HepG2 (cell line): Measurements from ENCODE around the gene SGMS1. TPM values are rescaled to one million over a fixed set of nuclear protein-coding genes. Genes with fewer than 3 reads are reported as not detected.

Experiments used
- ATAC-seq: fragments of 200-7000 bp; cut with Tn5 transposase; 3 replicates; pipeline ENCODE4 v1.9.1; 2020; ENCODE audit warnings: mild to moderate bottlenecking, moderate library complexity
- BruUV-seq: library from RNA; stranded (reverse); fragments of 400-500 nt; replicated peaks from 2 replicates; lab custom pipeline; 2021; lab: Mats Ljungman, UMichigan
- CTCF ChIA-PET: fragments of 300-600 bp; formaldehyde crosslinking; extraction: SDS; loops from one replicate; lab custom pipeline; 2021; ENCODE audit warnings: low total read pairs, inconsistent platforms, low intra/inter-chr PET ratio; lab: Yijun Ruan, JAX
- POLR2A ChIA-PET: fragments of 350-600 bp; sonication (Branson Sonifier 250); formaldehyde crosslinking; loops from one replicate; lab custom pipeline; 2020; ENCODE audit warnings: antibody characterized with exemption, inconsistent platforms; lab: Yijun Ruan, JAX
- DNase-seq: peaks from one replicate; pipeline ENCODE4 v3.0.0-alpha.2; 2015; ENCODE audit warnings: low spot score
- FAIRE-seq: peaks from 3 replicates; lab custom pipeline; 2011; peaks lifted over from hg19 to GRCh38; lab: Jason Lieb, UNC
- H2AFZ ChIP-seq: one replicate; pipeline ENCODE4 v1.6.1; 2011; ENCODE audit warnings: low read length, inconsistent platforms
- H3K27ac ChIP-seq: fragments of 300-600 bp; 3 replicates; pipeline ENCODE4 v1.8.0; 2011; ENCODE audit warnings: mixed run types, mild to moderate bottlenecking, mixed read lengths, low read length, inconsistent platforms; ENCODE audit not compliant: insufficient read depth; ENCODE audit errors: extremely low read length
- H3K27me3 ChIP-seq, 2 experiments: fragments of 200-600 bp in 1 of 2; 2 replicates in 1 of 2; 3 replicates in 1 of 2; pipeline versions ENCODE4 v1.6.0 to v1.8.0; 2011; ENCODE audit warnings: low read length in 2 of 2, mild to moderate bottlenecking in 2 of 2, moderate library complexity in 2 of 2, inconsistent platforms in 1 of 2; ENCODE audit not compliant: insufficient read depth in 2 of 2, control insufficient read depth in 1 of 2
- H3K36me3 ChIP-seq, 2 experiments: fragments of 200-600 bp in 1 of 2; replicated peaks in 1 of 2; 2 replicates in 1 of 2; 3 replicates in 1 of 2; pipeline versions ENCODE4 v1.5.1 to v1.8.0; 2011; ENCODE audit warnings: low read length in 2 of 2, inconsistent platforms in 1 of 2; ENCODE audit not compliant: insufficient read depth in 2 of 2, control insufficient read depth in 1 of 2
- H3K4me1 ChIP-seq: 2 replicates; pipeline ENCODE4 v1.5.1; 2012; ENCODE audit warnings: low read length, inconsistent platforms; ENCODE audit not compliant: insufficient read depth
- H3K4me2 ChIP-seq: 2 replicates; pipeline ENCODE4 v1.6.0; 2011; ENCODE audit warnings: low read depth, low read length, inconsistent platforms
- H3K4me3 ChIP-seq, 3 experiments: fragments of 200-600 bp in 1 of 3; sonication (generic), shearing (Covaris generic) in 1 of 3; replicated peaks in 1 of 3; 2 replicates each; pipeline ENCODE4 v1.5.1; 2011 to 2016; ENCODE audit warnings: low read length in 3 of 3, inconsistent platforms in 2 of 3, low read depth in 2 of 3, mild to moderate bottlenecking in 2 of 3, control low read depth in 1 of 3, mixed read lengths in 1 of 3; ENCODE audit not compliant: insufficient read depth in 1 of 3
- H3K79me2 ChIP-seq: one replicate; pipeline ENCODE4 v1.6.1; 2011; ENCODE audit warnings: low read length, inconsistent platforms; ENCODE audit not compliant: insufficient read depth
- H3K9ac ChIP-seq: 2 replicates; pipeline ENCODE4 v1.6.0; 2011; ENCODE audit warnings: mild to moderate bottlenecking, low read depth, low read length, inconsistent platforms; ENCODE audit not compliant: insufficient read depth
- H3K9me3 ChIP-seq: 2 replicates; pipeline ENCODE4 v1.5.1; 2012; ENCODE audit warnings: mild to moderate bottlenecking, low read length
- H4K20me1 ChIP-seq: 2 replicates; pipeline ENCODE4 v1.6.0; 2011; ENCODE audit warnings: inconsistent platforms, mild to moderate bottlenecking, low read length, moderate library complexity; ENCODE audit not compliant: insufficient read depth
- ATAD3A ChIP-seq: sonication (generic); formaldehyde crosslinking; IDR thresholded peaks from 2 replicates; pipeline ENCODE4 v1.4.0; 2020; ENCODE audit warnings: missing genetic modification reagents
- CCAR2 ChIP-seq: fragments of 200-400 bp; formaldehyde crosslinking; optimal IDR thresholded peaks from 2 replicates; pipeline ENCODE3; 2018; ENCODE audit warnings: low read depth, mild to moderate bottlenecking, low read length, moderate library complexity
- GLMP ChIP-seq: sonication (generic); formaldehyde crosslinking; IDR thresholded peaks from 2 replicates; pipeline ENCODE4 v1.9.0; 2021; ENCODE audit warnings: missing genetic modification reagents, mild to moderate bottlenecking, borderline replicate concordance
- NPAS2 ChIP-seq: sonication (generic); formaldehyde crosslinking; IDR thresholded peaks from 2 replicates; pipeline ENCODE4 v1.8.0; 2022; ENCODE audit warnings: mild to moderate bottlenecking, missing genetic modification reagents, borderline replicate concordance
- SP5 ChIP-seq: IDR thresholded peaks from 2 replicates; pipeline ENCODE4 v1.6.1; 2016; ENCODE audit warnings: low read depth, borderline replicate concordance
- THAP11 ChIP-seq: IDR thresholded peaks from 2 replicates; pipeline ENCODE4 v1.6.1; 2016; ENCODE audit warnings: missing biosample characterization, missing genetic modification reagents
- ZBTB34 ChIP-seq: sonication (generic); formaldehyde crosslinking; IDR thresholded peaks from 2 replicates; pipeline ENCODE4 v1.8.0; 2022; ENCODE audit warnings: mild to moderate bottlenecking, missing genetic modification reagents
- ZNF138 ChIP-seq: sonication (generic); formaldehyde crosslinking; IDR thresholded peaks from 2 replicates; pipeline ENCODE4 v1.5.0; 2020; ENCODE audit warnings: mild to moderate bottlenecking, low read depth, missing genetic modification reagents
- ZNF430 ChIP-seq: sonication (generic); formaldehyde crosslinking; IDR thresholded peaks from 2 replicates; pipeline ENCODE4 v1.9.0; 2021; ENCODE audit warnings: mild to moderate bottlenecking, missing genetic modification reagents
- ZNF589 ChIP-seq: sonication (generic); formaldehyde crosslinking; conservative IDR thresholded peaks from 2 replicates; pipeline ENCODE4 v1.8.0; 2022; ENCODE audit warnings: mild to moderate bottlenecking, moderate library complexity, missing genetic modification reagents
- ZSCAN22 ChIP-seq: sonication (generic); formaldehyde crosslinking; IDR thresholded peaks from 2 replicates; pipeline ENCODE4 v1.4.0; 2020; ENCODE audit warnings: mild to moderate bottlenecking, missing genetic modification reagents
- WGBS: methylation state at CpG from one replicate; pipeline ENCODE4 v1.1.6; 2017; ENCODE audit warnings: low lambda C conversion rate; 5-methylcytosine and 5-hydroxymethylcytosine counted together
- in situ Hi-C: cut with HindIII; loops from 2 replicates; pipeline ENCODE4 v1.10.0; 2017; ENCODE audit warnings: low pct_unique_long_range_greater_than_20kb; ENCODE audit not compliant: extremely low pct_ligation_motif_present
- intact Hi-C: fragments of 100-400 bp; cut with micrococcal nuclease; formaldehyde crosslinking; loops from one replicate; pipeline ENCODE4 v1.10.0; 2022; ENCODE audit not compliant: unreplicated experiment
- polyA plus RNA-seq, 8 experiments: library from polyadenylated mRNA; depleted of rRNA in 3 of 8; stranded (reverse) in 7 of 8; unstranded in 1 of 8; fragments of >200 nt; fragmentation: Illumina TruSeq in 4 of 8; extraction: Trizol in 4 of 8; gene quantifications; 2 replicates each; pipeline versions ENCODE4 v1.2.1 to v1.2.3, GENCODE V29; 2011 to 2016; ENCODE audit warnings: low read depth in 4 of 8, missing spikeins in 1 of 8, mixed read lengths in 1 of 8; ENCODE audit not compliant: insufficient read depth in 1 of 8
- total RNA-seq, 5 experiments: library from RNA; depleted of rRNA; stranded (reverse); fragments of >200 nt; fragmentation: Illumina TruSeq; extraction: Trizol; gene quantifications; 2 replicates each; pipeline ENCODE4 v1.2.3, GENCODE V29; 2016; ENCODE audit warnings: low read depth in 1 of 5

The SGMS1 gene
- total and polyA plus RNA-seq, 2 of the 13 experiments (the other 11 are each of a cell fraction or from before 2014, with no cell fraction given): 6.5 to 15.1 TPM

GRCh38 chr10:50658165-50658564 lies 34.4 kb upstream of the SGMS1 start:
- Histone ChIP-seq H2AFZ (no peak overlapping the region), H3K36me3 (no peaks in the 10 kb centered on the region; a peak in 1 of 5 replicates), H3K4me1 (peaks cover 12% of the 10 kb centered on the region), H3K4me2 (no peak overlapping the region), H3K9ac (no peak overlapping the region), H3K9me3 (no peaks in the 10 kb centered on the region), H3K27me3 (peaks cover 0 to 6% of the 10 kb centered on the region in 2 experiments; a peak in 1 of 5 replicates), H3K27ac (no peak overlapping the region), H3K79me2 (no peaks in the 10 kb centered on the region), H4K20me1 (no peaks in the 10 kb centered on the region), H3K4me3 (no peak overlapping the region)
- ATAC-seq (no peak), DNase-seq (no peak), FAIRE-seq (no peak)
- no TSS peak for BruUV-seq
- 100% methylated on average over 1 of the region's 5 CpGs for WGBS
- CTCF ChIA-PET: no interaction called here
- intact Hi-C loops: no loop called here
- in situ Hi-C loops: no loop called here
- POLR2A ChIA-PET: no interaction called here
- TF ChIP-seq ZSCAN22 (CRISPR knock-in tag) (no peak), ZBTB34 (CRISPR knock-in tag) (no peak), ZNF589 (CRISPR knock-in tag) (no peak), CCAR2 (no peak), NPAS2 (no peak), THAP11 (CRISPR knock-in tag) (no peak), ZNF138 (CRISPR knock-in tag) (no peak), ZNF430 (CRISPR knock-in tag) (no peak), SP5 (CRISPR knock-in tag) (no peak), GLMP (CRISPR knock-in tag) (no peak), ATAD3A (CRISPR knock-in tag) (no peak)
